HCT116 (cell line): ENCODE data around the gene PHKA2. TPM values are rescaled to one million over a fixed set of nuclear protein-coding genes. Genes with fewer than 3 reads are reported as not detected.

Experiments used
- ATAC-seq: fragments of 200-7000 bp; cut with Tn5 transposase; 2 replicates; pipeline ENCODE4 v1.9.1; 2020; ENCODE audit warnings: mild to moderate bottlenecking, moderate library complexity
- BruUV-seq: library from RNA; stranded (reverse); fragments of 400-500 nt; replicated peaks from 2 replicates; lab custom pipeline; 2021; lab: Mats Ljungman, UMichigan
- CTCF ChIA-PET: fragments of 300-600 bp; sonication (Branson Sonifier 250); formaldehyde crosslinking; loops from one replicate; lab custom pipeline; 2021; ENCODE audit warnings: antibody characterized with exemption; lab: Charles Lee
- POLR2A ChIA-PET: fragments of 300-600, 350-600 bp; sonication (Branson Sonifier 250); formaldehyde crosslinking; loops from one replicate; lab custom pipeline; 2021; ENCODE audit warnings: antibody characterized with exemption; lab: Charles Lee
- RAD21 ChIA-PET, 2 experiments: fragments of 300-600 bp; sonication (Branson Sonifier 250); formaldehyde crosslinking; loops; one replicate each; lab custom pipeline; 2023; ENCODE audit warnings: low total read pairs in 2 of 2; ENCODE audit not compliant: uncharacterized antibody in 2 of 2, unreplicated experiment in 2 of 2, low non-redundant PET in 1 of 2; lab: Charles Lee
- DNase-seq: peaks from one replicate; pipeline ENCODE4 v3.0.0-alpha.2; 2010; ENCODE audit warnings: low read depth, low spot score
- H2AFZ ChIP-seq: fragments of 200-600 bp; shearing (Covaris generic), sonication (generic); 2 replicates; pipeline ENCODE4 v1.6.1; 2017; ENCODE audit warnings: low read depth, mixed run types, mixed read lengths, antibody characterized with exemption, low read length; ENCODE audit not compliant: poor library complexity, severe bottlenecking
- H3K27ac ChIP-seq: 2 replicates; pipeline ENCODE4 v1.5.1; 2012; ENCODE audit warnings: low read depth, low read length
- H3K27me3 ChIP-seq: fragments of 200-600 bp; sonication (generic); 2 replicates; pipeline ENCODE4 v1.6.1; 2016; ENCODE audit warnings: mixed run types, low read length, mixed read lengths; ENCODE audit not compliant: insufficient read depth
- H3K36me3 ChIP-seq, 2 experiments: fragments of 200-500 bp in 1 of 2; fragments of 200-600 bp in 1 of 2; sonication (Bioruptor generic) in 1 of 2; sonication (generic) in 1 of 2; 2 replicates each; pipeline versions ENCODE4 v1.5.1 to v1.6.1; 2014 to 2016; ENCODE audit warnings: low read length in 2 of 2, inconsistent platforms in 1 of 2, mixed read lengths in 1 of 2, mixed run types in 1 of 2; ENCODE audit not compliant: insufficient read depth in 2 of 2, control insufficient read depth in 1 of 2
- H3K4me1 ChIP-seq, 2 experiments: fragments of 200-600 bp in 1 of 2; sonication (generic) in 1 of 2; 2 replicates each; pipeline versions ENCODE4 v1.5.1 to v1.6.1; 2012 to 2017; ENCODE audit warnings: low read length in 2 of 2, inconsistent platforms in 1 of 2, mild to moderate bottlenecking in 1 of 2, mixed read lengths in 1 of 2, mixed run types in 1 of 2, moderate library complexity in 1 of 2; ENCODE audit not compliant: insufficient read depth in 2 of 2, control insufficient read depth in 1 of 2
- H3K4me2 ChIP-seq: fragments of 200-600 bp; sonication (generic); 2 replicates; pipeline ENCODE4 v1.6.1; 2017; ENCODE audit warnings: mixed run types, low read length, mixed read lengths
- H3K4me3 ChIP-seq, 2 experiments: fragments of 200-600 bp in 1 of 2; sonication (generic) in 1 of 2; replicated peaks in 1 of 2; 2 replicates each; pipeline ENCODE4 v1.5.1; 2011 to 2016; ENCODE audit warnings: low read length in 2 of 2, control low read depth in 1 of 2, low read depth in 1 of 2, mild to moderate bottlenecking in 1 of 2, mixed read lengths in 1 of 2, mixed run types in 1 of 2
- H3K79me2 ChIP-seq: fragments of 200-600 bp; sonication (generic); 2 replicates; pipeline ENCODE4 v1.6.1; 2017; ENCODE audit warnings: mild to moderate bottlenecking, mixed run types, low read length, moderate library complexity, mixed read lengths; ENCODE audit not compliant: insufficient read depth
- H3K9ac ChIP-seq: fragments of 200-600 bp; sonication (generic); 2 replicates; pipeline ENCODE4 v1.6.1; 2016; ENCODE audit warnings: low read length, mixed read lengths
- H3K9me2 ChIP-seq: fragments of 200-600 bp; sonication (generic), shearing (Covaris generic); 2 replicates; pipeline ENCODE4 v1.6.1; 2017; ENCODE audit warnings: mixed run types, mild to moderate bottlenecking, moderate library complexity; ENCODE audit not compliant: insufficient read depth
- H3K9me3 ChIP-seq, 2 experiments: fragments of 200-500 bp in 1 of 2; fragments of 200-600 bp in 1 of 2; sonication (Bioruptor generic) in 1 of 2; sonication (generic) in 1 of 2; 2 replicates each; pipeline ENCODE4 v1.6.1; 2014 to 2017; ENCODE audit warnings: low read length in 2 of 2, mixed read lengths in 2 of 2, inconsistent platforms in 1 of 2, low read depth in 1 of 2, mild to moderate bottlenecking in 1 of 2, mixed run types in 1 of 2, moderate library complexity in 1 of 2; ENCODE audit not compliant: control insufficient read depth in 1 of 2, insufficient read depth in 1 of 2
- H4K20me1 ChIP-seq: fragments of 200-600 bp; sonication (generic), shearing (Covaris generic); 2 replicates; pipeline ENCODE4 v1.6.1; 2017; ENCODE audit warnings: mixed run types, mild to moderate bottlenecking, moderate library complexity; ENCODE audit not compliant: insufficient read depth
- CEBPB ChIP-seq: IDR thresholded peaks from 2 replicates; pipeline ENCODE4 v1.6.1; 2012; ENCODE audit warnings: low read depth
- EGR1 ChIP-seq: IDR thresholded peaks from 2 replicates; pipeline ENCODE4 v1.6.1; 2012; ENCODE audit warnings: low read depth
- ELF1 ChIP-seq: IDR thresholded peaks from 2 replicates; pipeline ENCODE4 v1.6.1; 2012; ENCODE audit warnings: low read depth, borderline replicate concordance
- EZH2 ChIP-seq: fragments of 200-600 bp; sonication (generic); IDR thresholded peaks from 2 replicates; pipeline ENCODE4 v1.6.1; 2017; ENCODE audit warnings: antibody characterized with exemption, mixed run types
- FOSL1 ChIP-seq: IDR thresholded peaks from 2 replicates; pipeline ENCODE4 v1.6.1; 2012; ENCODE audit warnings: low read depth
- POLR2A ChIP-seq: IDR thresholded peaks from 2 replicates; pipeline ENCODE4 v1.7.0; 2011; ENCODE audit warnings: borderline replicate concordance; ENCODE audit not compliant: insufficient read depth, insufficient read length; ENCODE audit errors: extremely low read depth
- REST ChIP-seq: IDR thresholded peaks from 2 replicates; pipeline ENCODE4 v1.6.1; 2012; ENCODE audit warnings: low read depth
- SIN3A ChIP-seq: IDR thresholded peaks from 2 replicates; pipeline ENCODE4 v1.6.1; 2012; ENCODE audit warnings: low read depth
- SP1 ChIP-seq: IDR thresholded peaks from 2 replicates; pipeline ENCODE4 v1.6.1; 2012; ENCODE audit warnings: low read depth
- YY1 ChIP-seq: IDR thresholded peaks from 2 replicates; pipeline ENCODE4 v1.6.1; 2011; ENCODE audit warnings: low read length, low read depth, moderate library complexity, mild to moderate bottlenecking; ENCODE audit not compliant: insufficient replicate concordance; ENCODE audit errors: extremely low read depth
- ZBTB33 ChIP-seq: IDR thresholded peaks from 2 replicates; pipeline ENCODE4 v1.6.1; 2011; ENCODE audit warnings: mild to moderate bottlenecking, low read length, moderate library complexity; ENCODE audit not compliant: insufficient replicate concordance; ENCODE audit errors: extremely low read depth
- ZFX ChIP-seq: fragments of 450-650 bp; IDR thresholded peaks from 2 replicates; pipeline ENCODE4 v1.6.1; 2017
- ZNF274 ChIP-seq: fragments of 200-500 bp; sonication (Bioruptor generic); IDR thresholded peaks from 2 replicates; pipeline ENCODE4 v1.6.1; 2014; ENCODE audit warnings: mild to moderate bottlenecking, low read depth, low read length, inconsistent platforms
- intact Hi-C: fragments of 100-400 bp; cut with micrococcal nuclease; formaldehyde crosslinking; loops from 2 replicates; pipeline ENCODE4 v1.10.0; 2022
- total RNA-seq: library from RNA; stranded (reverse); gene quantifications from one replicate; pipeline ENCODE4 v1.2.1, GENCODE V29; 2021; ENCODE audit not compliant: unreplicated experiment

The PHKA2 gene
- total RNA-seq, 1 experiment from 2014 or later = 23.8 TPM

GRCh38 chrX:18872621-18873020 lies 111.3 kb downstream of the PHKA2 start (continued):
- TF ChIP-seq ELF1 (no peak), YY1 (no peak)

- Histone ChIP-seq H3K9me3 (no peaks in the 10 kb centered on the region), H3K36me3 (no peaks in the 10 kb centered on the region), H3K4me3 (no peak overlapping the region), H4K20me1 (no peaks in the 10 kb centered on the region), H3K27me3 (no peaks in the 10 kb centered on the region), H3K9ac (no peak overlapping the region), H2AFZ (no peak overlapping the region), H3K79me2 (no peaks in the 10 kb centered on the region), H3K9me2 (no peaks in the 10 kb centered on the region), H3K4me1 (peaks cover 2 to 21% of the 10 kb centered on the region in 2 experiments), H3K4me2 (no peak overlapping the region), H3K27ac (no peak overlapping the region)
- no peak for TF ChIP-seq ZFX
- no peak for TF ChIP-seq EGR1
- ATAC-seq = no peak
- DNase-seq = no peak
- BruUV-seq = no TSS peak
- RAD21 ChIA-PET = no interaction called here
- CTCF ChIA-PET = no interaction called here
- POLR2A ChIA-PET = no interaction called here
- intact Hi-C loops = no loop called here
Observed at GRCh38 chrX:18871970-18872369, 111.9 kb downstream of the PHKA2 start.

- no peak overlapping the region for H3K9ac ChIP-seq
- no peaks in the 10 kb centered on the region for H4K20me1 ChIP-seq
- no peaks in the 10 kb centered on the region for H3K27me3 ChIP-seq
- no peak for DNase-seq
- no peak for ATAC-seq
- ChIA-PET POLR2A (no interaction called here), CTCF (no interaction called here), RAD21 (no interaction called here)
- no peak overlapping the region for H2AFZ ChIP-seq
- H3K27ac ChIP-seq = no peak overlapping the region
- H3K36me3 ChIP-seq = no peaks in the 10 kb centered on the region
- BruUV-seq = no TSS peak
- H3K79me2 ChIP-seq = no peaks in the 10 kb centered on the region
- H3K4me1 ChIP-seq = peaks cover 2 to 21% of the 10 kb centered on the region in 2 experiments
- H3K9me2 ChIP-seq = no peaks in the 10 kb centered on the region
- H3K9me3 ChIP-seq = no peaks in the 10 kb centered on the region
- no peak overlapping the region for H3K4me2 ChIP-seq
- intact Hi-C loops = no loop called here
- no peak overlapping the region for H3K4me3 ChIP-seq
- TF ChIP-seq ZFX (no peak), SIN3A (no peak), REST (no peak), SP1 (no peak), FOSL1 (no peak), EGR1 (no peak), ZNF274 (no peak), ZBTB33 (no peak), POLR2A (no peak), CEBPB (no peak), EZH2 (no peak)
Observed at GRCh38 chrX:18871161-18871890, 112.6 kb downstream of the PHKA2 start.
